Ishikawa (cell line): ENCODE measurements around the gene STARD10.

Experiments used
- CEBPB ChIP-seq: IDR thresholded peaks from 2 replicates; pipeline ENCODE4 v1.6.1; 2012
- CREB1 ChIP-seq: IDR thresholded peaks from 2 replicates; pipeline ENCODE4 v1.6.1; 2012; ENCODE audit warnings: low read depth
- EGR1 ChIP-seq: IDR thresholded peaks from 2 replicates; pipeline ENCODE4 v1.6.1; 2012
- EP300 ChIP-seq: IDR thresholded peaks from 2 replicates; pipeline ENCODE4 v1.6.1; 2012; ENCODE audit warnings: borderline replicate concordance
- FOXM1 ChIP-seq: IDR thresholded peaks from 2 replicates; pipeline ENCODE4 v1.6.1; 2012; ENCODE audit warnings: low read depth, borderline replicate concordance
- MAX ChIP-seq: IDR thresholded peaks from 2 replicates; pipeline ENCODE4 v1.6.1; 2012
- NFIC ChIP-seq: IDR thresholded peaks from 2 replicates; pipeline ENCODE4 v1.6.1; 2012
- RAD21 ChIP-seq: IDR thresholded peaks from 2 replicates; pipeline ENCODE4 v1.6.1; 2012; ENCODE audit warnings: low read depth
- REST ChIP-seq: IDR thresholded peaks from 2 replicates; pipeline ENCODE4 v1.6.1; 2012; ENCODE audit warnings: low read depth, mild to moderate bottlenecking
- TAF1 ChIP-seq: IDR thresholded peaks from 2 replicates; pipeline ENCODE4 v1.6.1; 2012; ENCODE audit warnings: low read depth, mild to moderate bottlenecking
- TCF12 ChIP-seq: IDR thresholded peaks from 2 replicates; pipeline ENCODE4 v1.6.1; 2012; ENCODE audit warnings: low read depth
- TEAD4 ChIP-seq: IDR thresholded peaks from 2 replicates; pipeline ENCODE4 v1.6.1; 2012
- USF1 ChIP-seq: IDR thresholded peaks from 2 replicates; pipeline ENCODE4 v1.6.1; 2012
- YY1 ChIP-seq: IDR thresholded peaks from 2 replicates; pipeline ENCODE4 v1.6.1; 2012; ENCODE audit warnings: low read depth
- ZBTB7A ChIP-seq: IDR thresholded peaks from 2 replicates; pipeline ENCODE4 v1.6.1; 2012; ENCODE audit warnings: low read depth

STARD10 gene

GRCh38 chr11:72741849-72742512, 51.9 kb downstream of the STARD10 start:
- TF ChIP-seq CREB1 (no peak), EP300 (no peak), FOXM1 (no peak), TAF1 (no peak), RAD21 (no peak), TEAD4 (no peak), REST (no peak), CEBPB (no peak), EGR1 (no peak), ZBTB7A (no peak), NFIC (no peak), TCF12 (no peak), YY1 (no peak), MAX (no peak)

GRCh38 chr11:72741429-72741833, 52.4 kb downstream of the STARD10 start:
- TF ChIP-seq NFIC (no peak), YY1 (no peak), REST (no peak), RAD21 (no peak), CREB1 (no peak), TAF1 (no peak), EP300 (no peak), EGR1 (no peak), ZBTB7A (no peak)

- TF ChIP-seq CREB1 (no peak), TAF1 (no peak), FOXM1 (no peak), EGR1 (no peak), MAX (no peak), CEBPB (no peak), USF1 (no peak), YY1 (no peak), RAD21 (no peak), ZBTB7A (no peak), REST (no peak), TEAD4 (no peak), TCF12 (no peak), NFIC (no peak), EP300 (no peak)
Measured at GRCh38 chr11:72740562-72741428, 53.1 kb downstream of the STARD10 start.

GRCh38 chr11:72740060-72740424, 53.8 kb downstream of the STARD10 start:
- TF ChIP-seq ZBTB7A: no peak
- TF ChIP-seq RAD21: no peak
- TF ChIP-seq FOXM1: no peak
- no peak for TF ChIP-seq NFIC
- TF ChIP-seq CEBPB: no peak
- no peak for TF ChIP-seq TEAD4
- TF ChIP-seq EP300: no peak
- no peak for TF ChIP-seq MAX
- TF ChIP-seq EGR1: no peak
- TF ChIP-seq TCF12: no peak
- no peak for TF ChIP-seq USF1
- no peak for TF ChIP-seq TAF1
- TF ChIP-seq YY1: no peak
- TF ChIP-seq CREB1: no peak
